Measurements from ENCODE around the gene SPATA6. TPM values are rescaled to one million over a fixed set of nuclear protein-coding genes. Genes with fewer than 3 reads are reported as not detected.
A peak's percentile ranks its signal among the peaks of the same experiment; 100 is the strongest.

SPATA6 gene
- total RNA-seq, 1 donor from 2014 or later = 4.2 TPM

DNA sequence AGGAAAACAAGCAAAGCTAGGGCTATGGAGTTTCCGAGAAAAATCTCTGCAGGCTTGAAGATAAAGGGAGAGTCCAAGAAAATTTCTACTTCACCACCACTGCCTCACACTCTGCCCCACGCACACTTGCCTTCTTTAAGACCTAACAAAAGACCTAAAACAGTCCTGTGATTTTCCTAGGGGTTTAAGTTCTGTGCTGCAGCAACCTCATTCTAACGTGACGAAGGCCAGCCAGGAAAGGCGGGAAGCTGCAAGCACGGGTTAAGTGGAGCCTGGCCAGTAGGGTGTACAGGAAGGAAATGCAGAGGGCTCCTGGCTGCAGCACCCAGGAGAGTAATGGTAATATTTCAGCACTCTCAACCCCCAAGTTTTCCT, 1.5 kb downstream of the SPATA6 start:
- Histone ChIP-seq H3K4me3 (peak overlapping the region; percentile 45 to 82), H3K27me3 (no peaks in the 10 kb centered on the region), H3K36me3 (no peaks in the 10 kb centered on the region), H3K27ac (peak overlapping the region; percentile 90 to 93), H3K4me1 (peaks cover 0 to 17% of the 10 kb centered on the region in 2 donors), H3K9me3 (no peaks in the 10 kb centered on the region)
- peak in 1 of 2 donors; percentile 68 for DNase-seq (ENCODE audit: low spot score in 2 of 2)
- intact Hi-C loops (cut with DNase I) = loop anchor here (5.0 kb wide), 1 partner anchor 212 kb away; no protein-coding TSS in a partner anchor
- TF ChIP-seq, protein P1, sequence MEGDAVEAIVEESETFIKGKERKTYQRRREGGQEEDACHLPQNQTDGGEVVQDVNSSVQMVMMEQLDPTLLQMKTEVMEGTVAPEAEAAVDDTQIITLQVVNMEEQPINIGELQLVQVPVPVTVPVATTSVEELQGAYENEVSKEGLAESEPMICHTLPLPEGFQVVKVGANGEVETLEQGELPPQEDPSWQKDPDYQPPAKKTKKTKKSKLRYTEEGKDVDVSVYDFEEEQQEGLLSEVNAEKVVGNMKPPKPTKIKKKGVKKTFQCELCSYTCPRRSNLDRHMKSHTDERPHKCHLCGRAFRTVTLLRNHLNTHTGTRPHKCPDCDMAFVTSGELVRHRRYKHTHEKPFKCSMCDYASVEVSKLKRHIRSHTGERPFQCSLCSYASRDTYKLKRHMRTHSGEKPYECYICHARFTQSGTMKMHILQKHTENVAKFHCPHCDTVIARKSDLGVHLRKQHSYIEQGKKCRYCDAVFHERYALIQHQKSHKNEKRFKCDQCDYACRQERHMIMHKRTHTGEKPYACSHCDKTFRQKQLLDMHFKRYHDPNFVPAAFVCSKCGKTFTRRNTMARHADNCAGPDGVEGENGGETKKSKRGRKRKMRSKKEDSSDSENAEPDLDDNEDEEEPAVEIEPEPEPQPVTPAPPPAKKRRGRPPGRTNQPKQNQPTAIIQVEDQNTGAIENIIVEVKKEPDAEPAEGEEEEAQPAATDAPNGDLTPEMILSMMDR (IDR thresholded peaks at IDR 0.05) = no peak

DNA sequence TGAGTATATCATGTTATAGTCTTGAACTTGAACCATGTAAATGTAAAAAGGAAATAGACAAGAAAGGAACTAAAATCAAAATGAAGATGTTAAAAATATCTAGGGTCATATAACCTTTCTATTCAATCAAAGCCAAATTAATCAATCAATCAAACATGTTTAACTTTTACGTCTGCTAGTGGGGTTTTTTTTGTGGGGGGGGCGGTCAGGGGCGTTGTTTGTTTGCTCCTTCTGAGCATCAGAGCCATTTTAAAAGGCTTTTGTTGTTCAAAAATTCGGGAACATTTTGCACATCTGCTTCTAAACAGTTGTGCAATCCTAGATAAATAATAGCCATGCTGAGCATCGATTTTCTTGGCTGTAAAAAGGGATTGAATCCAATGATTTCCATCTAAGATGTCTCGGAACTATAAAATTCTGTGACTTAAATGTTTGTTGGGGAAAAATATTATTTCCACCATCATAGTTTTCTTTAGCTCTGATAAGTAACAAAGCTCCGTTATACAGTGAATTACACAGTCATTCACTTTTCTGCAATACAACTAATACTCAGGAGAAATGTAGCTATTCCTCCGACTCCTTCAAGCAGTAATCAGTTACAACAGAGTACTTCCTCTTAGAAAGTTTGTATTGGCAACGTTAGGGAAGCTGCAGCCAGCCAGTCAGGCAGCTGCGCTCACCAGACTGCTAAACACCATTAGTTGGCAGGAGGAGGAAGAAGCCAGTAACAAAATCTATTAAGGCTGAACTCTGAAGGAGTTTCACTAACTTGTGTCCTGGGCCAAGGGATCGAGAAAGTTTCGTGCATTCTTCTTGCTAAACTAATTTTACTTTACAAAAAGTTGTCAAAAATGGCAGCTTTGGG, 2.2 kb downstream of the SPATA6 start:
- no peaks in the 10 kb centered on the region for H3K9me3 ChIP-seq
- intact Hi-C loops (cut with DNase I) = loop anchor here (5.0 kb wide), 1 partner anchor 212 kb away; no protein-coding TSS in a partner anchor
- H3K27me3 ChIP-seq = no peaks in the 10 kb centered on the region
- peak overlapping the region; percentile 45 to 82 for H3K4me3 ChIP-seq
- no peaks in the 10 kb centered on the region for H3K36me3 ChIP-seq
- peaks cover 0 to 17% of the 10 kb centered on the region in 2 donors for H3K4me1 ChIP-seq
- DNase-seq (ENCODE audit: low spot score in 2 of 2) = peak in 1 of 2 donors; percentile 83
- TF ChIP-seq, protein P1 (IDR thresholded peaks at IDR 0.05) = no peak
- peak overlapping the region; percentile 90 to 93 for H3K27ac ChIP-seq

DNA sequence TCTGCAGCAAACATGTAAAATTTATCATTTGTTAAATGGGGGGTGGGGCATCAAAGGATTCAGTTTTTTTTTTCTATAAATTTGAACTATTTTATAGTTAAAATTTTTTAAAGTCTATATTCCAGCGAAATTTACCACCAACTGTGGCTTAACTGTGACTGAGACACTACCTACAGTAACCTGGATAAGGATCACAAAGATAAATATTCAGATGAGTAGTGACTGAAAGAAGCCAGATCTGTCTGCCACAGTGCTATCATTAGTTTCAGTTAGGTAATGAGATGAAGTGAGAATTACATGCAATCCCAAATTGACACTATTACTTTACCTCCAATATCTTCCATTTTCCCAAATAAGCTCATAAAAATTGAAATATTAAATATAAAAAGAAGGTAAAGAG, 5.4 kb downstream of the SPATA6 start:
- TF ChIP-seq, protein P1 (IDR thresholded peaks at IDR 0.05) = no peak
- no peak for DNase-seq (ENCODE audit: low spot score in 2 of 2)
- Histone ChIP-seq H3K4me3 (no peak overlapping the region), H3K36me3 (no peaks in the 10 kb centered on the region), H3K9me3 (no peaks in the 10 kb centered on the region), H3K27me3 (no peaks in the 10 kb centered on the region), H3K4me1 (peaks cover 0 to 12% of the 10 kb centered on the region in 2 donors), H3K27ac (no peak overlapping the region)
- intact Hi-C loops (cut with DNase I) = no loop called here

DNA sequence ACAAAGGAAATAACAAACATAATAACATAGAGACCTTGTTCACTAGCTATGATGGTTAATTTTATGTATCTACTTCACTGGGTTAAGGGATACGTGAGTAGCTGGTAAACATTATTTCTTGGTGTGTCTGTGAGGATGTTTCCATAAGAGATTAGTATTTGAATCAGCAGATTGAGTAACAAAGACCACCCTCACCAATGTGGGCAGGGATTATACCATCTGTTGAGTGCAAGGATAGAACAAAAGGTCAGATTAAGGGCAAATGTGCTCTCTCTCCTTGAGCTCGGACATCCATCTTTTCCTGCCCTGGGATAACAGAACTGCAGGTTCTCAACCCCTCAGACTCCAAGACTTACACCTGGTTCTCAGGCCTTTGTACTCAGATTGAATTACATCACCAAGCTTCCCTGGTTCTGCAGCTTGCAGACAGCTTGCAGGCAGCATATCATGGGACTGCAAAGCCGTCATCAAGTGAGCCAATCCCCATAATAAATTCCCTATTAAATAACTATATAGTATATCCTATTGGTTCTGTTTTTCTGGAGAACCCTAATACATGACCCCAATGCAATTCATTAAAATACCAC, 9.2 kb downstream of the SPATA6 start:
- intact Hi-C loops (cut with DNase I) = no loop called here
- DNase-seq (ENCODE audit: low spot score in 2 of 2) = no peak
- no peaks in the 10 kb centered on the region for H3K36me3 ChIP-seq
- H3K4me3 ChIP-seq = no peak overlapping the region
- no peaks in the 10 kb centered on the region for H3K27me3 ChIP-seq
- no peak overlapping the region for H3K27ac ChIP-seq
- no peaks in the 10 kb centered on the region for H3K4me1 ChIP-seq
- no peaks in the 10 kb centered on the region for H3K9me3 ChIP-seq
- TF ChIP-seq, protein P1 (IDR thresholded peaks at IDR 0.05) = no peak

DNA sequence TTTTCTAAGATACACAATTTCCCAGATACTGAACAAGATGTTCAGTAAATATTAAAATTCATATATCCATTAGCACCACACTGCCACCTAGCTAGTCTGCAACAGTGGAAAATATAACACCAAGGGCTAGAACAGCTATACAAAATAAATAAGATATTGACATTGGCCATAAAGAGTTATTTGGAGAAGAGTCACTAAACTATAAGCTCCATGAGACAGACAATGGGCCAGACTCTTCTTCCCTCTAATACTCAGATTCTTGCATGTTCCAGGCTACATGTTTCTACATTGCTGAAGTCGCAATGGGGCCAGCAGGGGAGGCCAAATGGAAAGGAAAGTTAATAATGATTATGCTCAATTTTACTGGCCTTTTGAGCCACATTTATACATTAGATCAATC, 21.5 kb downstream of the SPATA6 start:
- Histone ChIP-seq H3K27ac (no peak overlapping the region), H3K4me3 (no peak overlapping the region), H3K27me3 (no peaks in the 10 kb centered on the region), H3K36me3 (peaks cover 0 to 7% of the 10 kb centered on the region in 2 donors), H3K9me3 (no peaks in the 10 kb centered on the region), H3K4me1 (no peaks in the 10 kb centered on the region)
- no peak for DNase-seq (ENCODE audit: low spot score in 2 of 2)
- intact Hi-C loops (cut with DNase I) = loop anchor here (2.0 kb wide), 1 partner anchor 48 kb away; no protein-coding TSS in a partner anchor
- TF ChIP-seq, protein P1 (IDR thresholded peaks at IDR 0.05) = peak in 2 of 3 experiments; percentile 12 to 17

Measured in ascending aorta (tissue), 2 donors.